ES-I3 (cell line): Measurements from ENCODE around the gene RAD23B.
A peak's percentile ranks its signal among the peaks of the same experiment; 100 is the strongest.

Experiments
- H3K36me3 ChIP-seq: 2 replicates; pipeline ENCODE4 v1.6.1; 2013; ENCODE audit warnings: mild to moderate bottlenecking, low read length, control low read depth, moderate library complexity; ENCODE audit not compliant: insufficient read depth
- H3K4me1 ChIP-seq: 2 replicates; pipeline ENCODE4 v1.6.1; 2013; ENCODE audit warnings: mild to moderate bottlenecking, control low read depth, low read length; ENCODE audit not compliant: insufficient read depth
- H3K9ac ChIP-seq: 2 replicates; pipeline ENCODE4 v1.6.1; 2013; ENCODE audit warnings: low read depth, mild to moderate bottlenecking, low read length, moderate library complexity
- H3K9me3 ChIP-seq: 2 replicates; pipeline ENCODE4 v1.6.1; 2013; ENCODE audit warnings: mild to moderate bottlenecking, low read length, moderate library complexity; ENCODE audit not compliant: control insufficient read depth, insufficient read depth

Gene RAD23B

DNA sequence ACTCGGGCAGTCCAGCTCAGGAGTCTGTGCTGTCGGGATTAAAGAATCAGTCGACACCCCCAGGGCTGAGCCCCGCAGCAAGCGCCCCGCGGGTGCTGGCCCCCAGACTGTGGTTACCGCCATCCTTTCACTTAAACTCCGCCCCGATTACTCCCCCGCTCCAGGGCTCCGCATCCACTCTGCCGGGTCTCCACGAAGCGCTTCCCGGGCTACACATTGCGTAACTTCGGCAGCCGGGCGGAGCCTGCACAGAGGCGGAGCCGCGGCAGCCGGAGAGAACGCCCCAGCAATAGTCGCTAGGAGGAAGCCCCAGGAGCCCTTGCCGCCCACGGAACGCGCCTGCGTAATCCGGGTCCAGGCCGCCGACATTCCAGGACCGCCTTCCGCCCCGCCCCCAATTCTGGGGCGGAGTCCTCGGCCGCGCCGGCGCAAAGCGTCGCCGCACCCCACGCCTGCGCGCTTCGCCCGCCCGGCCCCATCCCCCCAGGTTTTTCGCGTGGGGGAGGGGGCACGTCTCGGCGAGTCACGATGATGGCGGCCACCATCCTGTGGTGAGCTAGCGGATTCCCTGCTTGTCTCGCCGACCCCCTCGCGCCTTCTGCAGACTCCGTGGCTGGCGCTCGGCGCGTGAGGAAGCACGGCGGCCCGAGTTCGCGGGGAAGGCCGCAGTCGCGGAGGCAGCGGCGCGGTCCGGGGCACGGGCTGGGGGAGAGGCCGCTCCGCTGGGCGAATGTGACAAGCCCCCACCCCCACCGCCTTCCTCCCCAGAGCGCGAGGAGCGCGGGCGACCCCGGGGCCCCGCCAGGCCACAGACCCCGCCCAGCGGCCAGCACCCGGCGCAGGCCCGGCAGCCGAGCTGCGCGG is at the start of gene RAD23B:
TSS of gene RAD23B (plus strand) at position 521 of the 864 bp plus-strand sequence. CDS start 351 bp downstream, outside the sequence.
- Histone ChIP-seq H3K36me3 (no peaks in the 10 kb centered on the region), H3K9me3 (no peaks in the 10 kb centered on the region), H3K4me1 (peaks cover 10% of the 10 kb centered on the region), H3K9ac (peak within 1 kb of the TSS; percentile 79)

DNA sequence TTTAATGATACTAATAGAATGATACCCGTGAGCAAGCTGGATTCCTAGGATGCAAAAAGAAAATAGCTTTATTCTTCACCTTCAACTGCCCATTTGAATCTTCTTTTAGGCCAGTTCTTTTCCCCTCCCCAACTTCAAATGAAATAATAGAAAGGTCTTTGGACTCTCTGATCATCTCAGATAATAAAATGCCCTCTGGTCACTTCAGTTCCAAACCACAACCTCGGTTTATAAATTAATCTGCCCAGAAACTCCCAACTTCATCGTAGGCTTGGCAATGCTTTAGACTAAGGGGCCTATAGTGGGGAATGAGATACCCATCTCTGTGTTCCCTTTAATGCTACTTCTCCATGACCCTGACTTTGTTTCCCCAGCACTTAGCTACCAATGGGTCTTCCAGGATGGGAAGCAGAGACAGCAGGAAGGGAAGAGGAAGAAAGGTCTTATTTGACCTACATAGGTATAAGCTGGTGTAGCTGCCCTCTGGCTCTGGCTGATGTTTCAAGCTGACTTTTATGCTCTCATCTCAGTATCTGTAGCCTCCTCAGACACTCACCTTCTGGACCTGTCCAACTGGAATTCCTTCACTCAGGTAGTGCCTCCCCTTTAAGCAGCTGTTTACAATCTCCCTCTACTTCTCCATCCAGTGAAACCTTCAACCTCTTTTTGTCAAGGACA is 47.2 kb upstream of the RAD23B start:
- Histone ChIP-seq H3K9ac (no peak overlapping the region), H3K4me1 (peaks cover 18% of the 10 kb centered on the region), H3K36me3 (no peaks in the 10 kb centered on the region), H3K9me3 (no peaks in the 10 kb centered on the region)

DNA sequence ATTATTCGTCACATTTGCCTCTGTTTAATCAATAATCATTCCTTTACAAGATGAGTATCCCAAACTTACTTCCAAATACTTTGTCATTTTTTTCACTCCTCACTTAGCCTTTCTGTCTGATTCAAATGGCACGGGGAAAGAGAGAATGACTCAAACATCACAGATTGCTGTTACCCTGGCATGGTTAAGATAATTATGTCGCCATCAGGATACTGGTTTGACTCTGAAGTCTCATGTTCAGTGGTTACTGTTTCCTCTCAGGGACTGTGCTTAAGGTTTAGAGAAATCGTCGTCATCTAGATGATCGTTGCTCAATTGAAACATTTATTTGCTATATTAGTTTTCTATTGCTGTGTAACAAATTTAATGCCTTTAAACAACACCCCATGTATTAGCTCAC is 45.2 kb upstream of the RAD23B start:
- no peak overlapping the region for H3K9ac ChIP-seq
- peaks cover 27% of the 10 kb centered on the region for H3K4me1 ChIP-seq
- H3K9me3 ChIP-seq = no peaks in the 10 kb centered on the region
- H3K36me3 ChIP-seq = no peaks in the 10 kb centered on the region

DNA sequence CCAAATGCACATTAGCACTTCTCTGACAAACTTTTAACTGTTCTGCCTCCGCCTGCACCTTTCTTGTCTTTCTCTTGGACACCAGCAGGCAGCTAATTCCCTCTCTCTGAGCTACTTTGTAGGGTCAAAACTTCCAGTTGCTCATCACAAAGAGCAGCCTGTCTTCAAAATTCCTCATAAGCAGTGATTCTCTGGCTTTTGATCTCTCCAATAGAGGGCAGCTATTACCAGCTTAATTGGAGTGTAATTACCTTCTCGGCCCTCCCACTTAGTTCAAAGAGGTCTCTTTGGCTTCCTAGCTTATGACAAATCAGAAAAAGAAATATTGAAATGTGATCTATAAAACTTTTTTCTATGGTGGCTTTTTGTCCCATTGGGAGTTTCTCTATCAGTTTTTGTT is 43.6 kb upstream of the RAD23B start:
- Histone ChIP-seq H3K9ac (no peak overlapping the region), H3K9me3 (no peaks in the 10 kb centered on the region), H3K36me3 (no peaks in the 10 kb centered on the region), H3K4me1 (peaks cover 41% of the 10 kb centered on the region)

DNA sequence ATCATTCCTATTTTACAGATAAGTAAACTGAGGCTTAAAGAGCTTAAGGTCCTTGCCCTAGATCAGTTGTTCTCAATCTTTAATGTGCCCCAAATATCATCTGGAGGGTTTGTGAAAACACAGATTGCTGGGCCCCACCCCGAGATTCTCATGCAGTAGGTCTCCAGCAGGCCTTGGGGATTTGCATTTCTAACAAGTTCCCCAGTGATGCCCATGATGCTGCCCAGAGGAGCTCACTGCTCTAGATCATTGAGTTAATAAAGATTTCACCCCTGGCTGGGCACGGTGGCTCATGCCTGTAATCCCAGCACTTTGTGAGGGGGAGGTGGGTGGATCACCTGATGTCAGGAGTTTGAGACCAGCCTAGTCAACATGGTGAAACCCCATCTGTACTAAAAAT is 42.8 kb upstream of the RAD23B start:
- peaks cover 41% of the 10 kb centered on the region for H3K4me1 ChIP-seq
- H3K36me3 ChIP-seq = no peaks in the 10 kb centered on the region
- H3K9ac ChIP-seq = no peak overlapping the region
- no peaks in the 10 kb centered on the region for H3K9me3 ChIP-seq

DNA sequence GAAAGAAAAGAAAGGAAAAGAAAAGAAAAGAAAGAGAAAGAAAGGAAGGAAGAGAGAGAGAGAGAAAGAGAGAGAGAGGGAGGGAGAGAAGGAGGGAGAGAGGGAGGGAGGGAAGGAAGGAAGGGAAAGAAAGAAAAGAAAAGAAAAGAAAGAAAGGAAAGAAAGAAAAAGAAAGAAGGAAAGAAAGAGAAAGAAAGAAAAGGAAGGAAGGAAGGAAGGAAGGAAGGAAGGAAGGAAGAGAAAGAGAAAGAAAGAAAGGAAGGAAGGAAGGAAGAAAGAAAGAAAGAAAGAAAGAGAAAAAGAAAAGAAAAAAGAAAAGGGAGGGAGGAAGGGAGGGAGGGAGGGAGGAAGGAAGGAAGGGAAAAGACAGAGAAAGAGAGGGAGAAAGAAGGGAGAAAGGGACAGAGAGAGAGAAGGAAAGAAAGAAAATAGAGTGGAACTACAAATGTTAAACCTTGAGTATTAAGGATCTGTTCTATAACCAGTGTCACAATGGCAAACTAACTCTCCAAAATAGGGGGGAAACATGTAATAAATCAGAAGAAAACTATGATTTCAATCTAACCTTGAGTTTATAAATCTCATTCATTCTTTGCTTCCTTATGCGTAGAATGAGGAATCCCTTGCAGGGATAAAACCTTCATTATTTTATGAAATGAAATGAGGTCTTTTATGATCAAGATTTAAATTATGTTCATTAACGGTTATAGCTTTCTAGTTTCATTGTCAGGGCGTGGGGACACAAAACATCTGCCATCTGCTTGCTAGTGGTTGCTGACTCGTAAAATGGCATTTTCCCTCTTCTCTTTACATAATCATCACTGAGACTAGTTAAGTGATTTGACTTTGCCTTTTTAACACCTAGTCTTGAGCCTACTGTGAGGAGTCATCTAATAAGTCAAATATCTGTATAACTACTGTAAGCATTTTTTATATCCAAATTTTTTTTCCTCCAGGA is 40.7 kb upstream of the RAD23B start:
- H3K9ac ChIP-seq = no peak overlapping the region
- peaks cover 41% of the 10 kb centered on the region for H3K4me1 ChIP-seq
- no peaks in the 10 kb centered on the region for H3K9me3 ChIP-seq
- H3K36me3 ChIP-seq = no peaks in the 10 kb centered on the region

DNA sequence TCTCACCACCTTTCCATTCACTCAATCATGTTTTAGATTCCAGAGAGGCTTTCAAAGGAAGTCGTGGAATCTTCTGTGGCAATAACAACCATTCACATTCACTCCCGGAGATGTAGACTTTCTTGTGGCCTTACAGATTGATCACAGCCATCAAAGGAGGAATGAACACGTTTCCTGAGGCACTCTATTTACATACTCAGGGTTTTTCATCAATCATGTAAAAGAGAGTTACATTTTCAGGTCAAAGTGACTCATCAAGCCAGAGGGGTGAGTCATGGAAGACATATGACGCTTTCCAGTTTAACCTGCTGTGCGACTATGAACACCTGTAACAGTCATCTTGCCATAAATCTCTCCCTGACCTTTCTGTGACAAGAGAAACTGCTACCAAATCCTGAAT is 39.3 kb upstream of the RAD23B start:
- H3K9me3 ChIP-seq = no peaks in the 10 kb centered on the region
- peaks cover 39% of the 10 kb centered on the region for H3K4me1 ChIP-seq
- no peaks in the 10 kb centered on the region for H3K36me3 ChIP-seq
- no peak overlapping the region for H3K9ac ChIP-seq

DNA sequence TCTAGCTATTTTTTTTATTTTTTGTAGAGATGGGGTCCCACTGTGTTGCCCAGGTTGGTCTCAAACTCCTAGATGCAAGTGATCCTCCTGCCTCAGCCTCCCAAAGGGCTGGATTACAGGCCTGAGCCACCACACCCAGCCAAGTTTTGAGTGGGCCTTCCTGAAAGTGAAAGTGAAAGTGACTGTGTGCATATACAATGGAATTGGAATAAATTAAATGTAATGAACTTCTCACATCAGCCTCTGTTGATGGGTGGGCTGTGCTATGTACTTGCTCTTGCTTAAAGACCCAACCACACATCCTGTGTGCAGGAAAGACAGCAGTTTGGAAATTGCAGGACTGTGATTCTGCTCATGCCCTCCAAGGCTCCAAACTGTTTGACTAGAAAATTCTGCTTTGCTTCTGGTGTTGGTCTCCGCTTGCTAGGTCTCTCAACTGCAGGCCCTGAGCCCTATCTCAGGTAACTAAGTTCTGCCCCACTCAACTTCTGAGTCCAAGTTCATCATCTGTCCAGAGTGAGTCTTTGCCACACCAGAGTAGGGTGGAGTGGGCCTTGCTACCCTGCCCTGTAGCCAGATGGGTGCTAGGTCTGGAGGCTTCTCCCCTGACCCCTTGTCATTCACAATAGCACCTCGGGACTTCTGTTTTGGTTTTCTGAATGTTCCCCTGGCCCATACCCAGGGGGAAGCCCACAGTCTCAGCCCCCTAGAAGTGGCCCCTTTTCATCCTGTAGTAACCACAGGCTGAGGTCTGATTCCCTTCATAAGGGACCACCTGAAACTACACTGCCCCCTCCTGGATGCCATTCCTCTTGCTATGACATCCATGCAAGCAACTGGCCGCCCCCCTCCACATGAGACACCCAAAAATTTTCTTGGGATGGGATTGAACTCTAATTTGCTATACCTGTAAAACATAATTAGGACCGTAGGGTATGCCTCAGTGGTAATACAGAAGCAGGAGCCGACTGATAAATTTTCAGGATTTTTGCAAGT is 36.5 kb upstream of the RAD23B start:
- Histone ChIP-seq H3K9ac (no peak overlapping the region), H3K4me1 (peaks cover 30% of the 10 kb centered on the region), H3K36me3 (no peaks in the 10 kb centered on the region), H3K9me3 (no peaks in the 10 kb centered on the region)

DNA sequence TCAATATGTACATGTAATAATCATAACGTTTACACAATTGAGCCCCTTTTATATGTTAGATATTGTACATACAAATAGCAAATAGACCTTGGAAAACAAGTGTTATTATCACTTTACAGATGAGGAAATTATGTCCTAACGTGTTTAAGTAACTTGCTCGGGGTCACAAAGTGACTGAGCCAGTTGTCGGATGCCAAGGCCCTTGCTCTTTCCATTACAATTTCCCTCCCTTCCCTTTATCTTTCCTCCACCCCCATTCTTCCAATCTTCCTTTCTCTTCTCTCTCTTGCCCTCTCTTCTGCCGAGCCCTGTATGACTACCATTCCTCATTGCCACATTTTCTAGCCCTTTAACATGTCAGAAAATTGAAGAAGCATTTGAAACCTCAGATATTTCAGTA is 34.4 kb upstream of the RAD23B start:
- Histone ChIP-seq H3K9ac (peak overlapping the region; percentile 26), H3K9me3 (no peaks in the 10 kb centered on the region), H3K4me1 (peaks cover 19% of the 10 kb centered on the region), H3K36me3 (no peaks in the 10 kb centered on the region)

DNA sequence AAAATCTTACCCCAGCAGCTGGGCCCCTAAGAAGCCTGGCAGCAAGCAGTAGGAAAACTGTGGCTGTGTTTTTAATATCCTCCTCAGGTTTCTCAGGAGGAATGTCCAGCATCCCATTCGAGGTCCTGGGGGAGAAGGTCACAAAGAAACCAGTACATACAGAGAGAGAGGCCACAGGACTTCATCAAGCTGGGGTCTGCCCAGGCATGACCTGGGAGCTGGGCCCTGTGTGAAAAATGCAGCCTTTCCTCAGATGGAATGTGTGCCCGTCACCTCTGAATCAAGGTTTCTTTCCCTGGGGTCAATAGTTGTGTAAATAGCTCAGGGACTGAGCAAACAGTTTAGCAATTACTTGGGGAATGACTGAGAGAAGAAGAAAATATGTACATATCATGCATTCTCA is 33.9 kb upstream of the RAD23B start:
- Histone ChIP-seq H3K9ac (peak overlapping the region; percentile 26), H3K4me1 (peaks cover 15% of the 10 kb centered on the region), H3K9me3 (no peaks in the 10 kb centered on the region), H3K36me3 (no peaks in the 10 kb centered on the region)

DNA sequence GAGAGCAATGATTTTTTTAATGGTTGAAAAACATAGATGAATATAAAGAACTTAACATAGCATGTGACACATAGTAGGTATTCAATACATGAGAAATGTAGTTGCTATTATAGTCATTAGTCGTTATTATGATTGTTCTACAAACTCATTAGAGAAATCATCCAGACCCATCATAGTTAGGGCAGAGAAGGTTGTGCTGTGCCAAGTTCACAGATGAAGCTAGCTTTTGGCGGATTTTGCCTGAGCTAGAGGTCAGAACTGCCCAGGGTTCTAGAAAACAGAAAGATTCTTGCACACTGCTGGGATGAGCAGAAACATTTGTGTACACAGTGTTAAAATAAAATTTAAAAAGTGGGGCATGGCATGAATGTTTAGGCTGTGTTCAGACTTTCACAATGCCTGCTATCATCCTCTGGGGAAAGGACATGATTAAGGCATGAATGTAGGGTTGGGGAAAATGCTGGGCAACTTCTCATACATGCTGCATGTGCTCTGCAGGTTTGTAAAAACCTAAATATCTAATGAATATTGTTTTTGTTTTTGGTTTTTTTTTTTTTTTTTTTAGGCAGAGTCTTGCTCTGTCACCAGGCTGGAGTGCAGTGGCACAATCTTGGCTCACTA is 33.3 kb upstream of the RAD23B start:
- peaks cover 14% of the 10 kb centered on the region for H3K4me1 ChIP-seq
- H3K9ac ChIP-seq = no peak overlapping the region
- H3K9me3 ChIP-seq = no peaks in the 10 kb centered on the region
- H3K36me3 ChIP-seq = no peaks in the 10 kb centered on the region

DNA sequence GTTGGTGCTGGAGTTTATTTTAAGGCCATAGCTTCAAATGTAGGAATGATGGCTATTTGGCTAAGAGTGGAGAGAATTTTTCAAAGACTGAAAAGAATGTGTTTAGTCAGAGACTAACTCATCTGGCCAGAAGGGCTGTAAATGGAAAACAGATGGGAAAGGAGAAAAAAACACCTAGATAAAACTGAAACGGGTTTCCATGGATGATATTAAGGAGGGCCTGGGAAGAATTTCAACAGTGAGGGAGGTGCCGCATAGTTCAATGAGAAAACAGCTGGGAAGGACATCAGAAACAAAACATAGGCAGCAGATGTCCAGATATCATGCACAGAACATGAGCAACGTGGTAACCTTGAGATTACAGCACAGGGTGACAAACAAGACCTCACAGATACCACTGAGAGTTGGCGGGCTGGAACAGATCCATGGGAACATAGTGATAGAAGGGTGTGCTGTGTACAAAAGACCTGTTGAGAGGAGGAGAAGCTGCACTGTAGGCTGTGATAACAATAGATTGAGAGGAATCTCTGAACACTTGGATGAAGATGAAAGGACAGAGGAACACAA is 31.2 kb upstream of the RAD23B start:
- H3K4me1 ChIP-seq = peaks cover 14% of the 10 kb centered on the region
- no peak overlapping the region for H3K9ac ChIP-seq
- H3K36me3 ChIP-seq = no peaks in the 10 kb centered on the region
- H3K9me3 ChIP-seq = no peaks in the 10 kb centered on the region

DNA sequence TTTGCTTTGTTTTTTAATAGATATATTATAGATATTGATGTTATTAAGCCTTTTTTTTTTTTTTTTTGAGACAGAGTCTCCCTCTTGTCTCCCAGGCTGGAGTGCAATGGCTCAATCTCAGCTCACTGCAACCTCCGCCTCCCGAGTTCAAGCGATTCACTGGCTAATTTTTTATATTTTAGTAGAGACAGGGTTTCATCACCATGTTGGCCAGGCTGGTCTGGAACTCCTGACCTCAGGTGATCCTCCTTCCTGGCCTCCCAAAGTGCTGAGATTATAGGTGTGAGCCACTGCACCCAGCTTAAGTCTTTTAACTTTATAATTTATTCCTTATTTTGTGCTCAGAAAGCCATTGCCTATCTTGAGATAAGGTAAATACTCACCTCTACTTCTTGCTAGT is 24.2 kb upstream of the RAD23B start:
- Histone ChIP-seq H3K9ac (no peak overlapping the region), H3K36me3 (no peaks in the 10 kb centered on the region)

More for the DNA sequence above, 24.2 kb upstream of the RAD23B start:
- Histone ChIP-seq H3K9me3 (no peaks in the 10 kb centered on the region), H3K4me1 (peaks cover 7% of the 10 kb centered on the region)
